Mammary epithelial cell (primary cell): ENCODE data around the gene CST4.

Experiments used
- CTCF ChIP-seq, 2 donors: IDR thresholded peaks in 1 of 2; conservative IDR thresholded peaks in 1 of 2; 2 replicates each; pipeline ENCODE4 v1.5.1; 2011 to 2012; ENCODE audit warnings: inconsistent platforms in 2 of 2, low read length in 2 of 2, mild to moderate bottlenecking in 2 of 2, control low read depth in 1 of 2, low read depth in 1 of 2; ENCODE audit not compliant: insufficient read depth in 1 of 2; ENCODE audit errors: extremely low read depth in 1 of 2
- EZH2 ChIP-seq: IDR thresholded peaks from 2 replicates; pipeline ENCODE4 v1.6.1; 2012; ENCODE audit warnings: low read length, inconsistent platforms, borderline replicate concordance

GRCh38 chr20:23653400-23653938 lies 35.4 kb downstream of the CST4 start:
- no peak for TF ChIP-seq CTCF (conservative IDR thresholded peaks at IDR 0.05 in 1 of 2, IDR thresholded peaks at IDR 0.05 in 1 of 2; ENCODE audit: extremely low read depth in 1 of 2, insufficient read depth in 1 of 2, low read depth in 1 of 2, low read length in 2 of 2)
- TF ChIP-seq EZH2: no peak
